Erythroblast (primary cell): ENCODE data around the gene PTPRN.
A peak's percentile ranks its signal among the peaks of the same experiment; 100 is the strongest.
"Not testable (repeated sequence)": the region's sequence is repeated elsewhere in the genome, so short reads cannot be mapped to it uniquely, and the experiment has no call there.

Source experiments
- DNase-seq, 2 experiments: peaks; one replicate each; lab custom pipeline; 2025; lab: John Stamatoyannopoulos, UW
- GATA1 ChIP-seq: IDR thresholded peaks from 2 replicates; pipeline ENCODE4 v1.6.1; 2011; ENCODE audit warnings: low read depth, mild to moderate bottlenecking, control low read depth, low read length, moderate library complexity
- POLR2A ChIP-seq: IDR thresholded peaks from 2 replicates; pipeline ENCODE4 v1.6.1; 2011; ENCODE audit warnings: mild to moderate bottlenecking, low read length

The PTPRN gene

DNA sequence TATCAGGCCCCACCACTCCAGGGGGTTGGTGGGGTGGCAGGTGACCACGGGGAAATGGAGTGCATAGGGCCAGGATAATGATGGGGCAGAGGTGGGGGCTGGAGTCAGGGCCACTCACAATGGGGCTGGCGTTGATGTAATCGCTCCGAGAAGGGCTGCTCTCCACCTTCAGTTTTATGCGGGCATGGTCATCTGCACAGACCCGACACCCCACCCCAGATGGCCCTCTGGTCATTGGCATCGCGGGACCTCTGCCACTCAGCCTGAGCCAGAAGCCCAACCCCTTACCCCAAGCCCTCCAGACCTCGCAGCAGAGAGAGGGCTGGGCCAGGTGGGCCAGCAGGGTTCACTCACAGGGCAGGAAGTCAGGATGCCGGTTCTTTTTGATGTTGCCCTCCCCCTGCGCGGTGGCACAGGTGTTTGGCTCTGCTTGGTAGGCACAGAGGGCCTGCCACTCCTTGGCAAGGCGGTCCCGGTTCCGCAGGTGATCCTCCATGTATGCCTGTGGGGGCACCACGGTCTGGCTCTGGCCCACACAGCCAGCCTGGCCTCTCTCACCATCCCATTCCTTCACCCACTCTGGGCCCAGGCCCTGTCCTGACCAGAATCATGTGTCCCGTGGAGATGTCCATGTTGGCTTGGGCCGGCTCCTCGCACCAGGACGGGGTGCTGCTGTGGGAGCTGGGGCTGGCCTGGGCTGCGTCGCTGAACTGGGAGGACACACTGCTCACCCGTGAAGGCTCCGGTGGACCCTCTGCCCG is 12.4 kb downstream of the PTPRN start:
- TF ChIP-seq POLR2A (no peak), GATA1 (no peak)
- no peak for DNase-seq

DNA sequence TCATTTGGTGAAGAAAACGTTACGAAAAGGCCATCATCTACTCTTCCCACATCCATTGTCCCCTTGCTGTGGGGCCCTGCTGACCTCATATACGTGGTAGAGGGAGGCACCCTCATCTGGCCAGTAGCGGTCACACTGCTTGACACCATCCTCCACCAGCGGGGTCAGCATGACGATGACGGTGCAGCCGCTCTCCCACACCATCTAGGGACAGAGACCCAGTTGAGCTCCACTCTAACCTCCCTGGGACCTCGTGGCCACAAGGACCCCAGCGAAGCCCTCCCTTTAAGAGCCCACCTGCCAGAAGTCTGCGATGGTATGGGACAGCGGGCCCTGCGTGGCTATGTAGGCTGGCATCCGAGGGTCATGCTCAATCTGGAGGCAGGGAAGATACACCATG is 13.1 kb downstream of the PTPRN start:
- no peak for DNase-seq
- TF ChIP-seq GATA1 (no peak), POLR2A (no peak)

GRCh38 chr2:219294356-219295351 is 14.5 kb downstream of the PTPRN start:
- TF ChIP-seq POLR2A: peak; percentile 82
- no peak for TF ChIP-seq GATA1

DNA sequence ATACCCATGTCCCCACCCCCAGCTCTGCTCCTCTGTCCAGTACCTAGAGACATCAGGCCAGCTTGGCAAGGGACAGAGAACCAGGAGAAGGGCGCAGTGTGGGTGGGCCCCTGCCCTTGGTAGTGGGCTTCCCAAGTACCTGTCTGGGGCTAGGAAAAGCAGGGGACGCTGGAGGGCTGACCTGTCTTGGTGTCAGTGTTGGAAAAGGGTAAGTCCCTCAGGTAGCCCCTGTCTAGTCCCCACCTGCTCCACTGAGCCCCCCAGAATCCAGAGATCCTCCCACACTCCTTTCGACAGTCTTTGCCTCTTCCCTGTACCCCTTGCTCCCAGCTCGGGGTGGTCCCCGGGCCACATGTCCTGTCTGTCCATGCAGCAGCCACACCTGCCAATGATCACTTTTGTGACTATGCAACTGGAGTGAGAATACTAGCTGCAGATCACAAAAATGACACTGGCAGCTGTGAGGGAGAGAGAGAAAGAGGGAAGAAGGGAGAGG is 15.4 kb downstream of the PTPRN start:
- TF ChIP-seq GATA1: no peak
- no peak for TF ChIP-seq POLR2A
- no peak for DNase-seq

More at GRCh38 chr2:219294356-219295351, 14.5 kb downstream of the PTPRN start:
- peak; percentile 91 to 96 for DNase-seq

DNA sequence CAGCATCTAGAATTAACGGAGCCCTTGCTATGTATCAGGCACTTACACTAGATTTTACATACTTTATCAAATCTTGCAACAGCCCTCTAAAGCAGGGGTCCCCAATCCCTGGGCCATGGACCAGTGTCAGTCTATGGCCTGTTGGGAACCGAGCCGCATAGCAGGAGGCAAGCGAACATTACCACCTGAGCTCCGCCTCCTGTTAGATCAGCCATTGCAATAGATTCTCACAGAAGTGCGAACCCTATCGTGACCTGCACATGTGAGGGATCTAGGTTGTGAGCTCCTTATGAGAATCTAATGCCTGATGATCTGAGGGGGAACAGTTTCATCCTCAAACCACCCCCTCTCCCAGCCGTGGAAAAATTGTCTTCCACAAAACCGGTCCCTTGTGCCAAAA is 16.6 kb downstream of the PTPRN start:
- TF ChIP-seq GATA1: no peak
- no peak for TF ChIP-seq POLR2A
- no peak for DNase-seq

GRCh38 chr2:219291910-219292490 is 17.2 kb downstream of the PTPRN start:
- TF ChIP-seq GATA1 (no peak), POLR2A (no peak)

GRCh38 chr2:219291394-219291793 is 17.8 kb downstream of the PTPRN start:
- DNase-seq: no peak
- no peak for TF ChIP-seq POLR2A
- no peak for TF ChIP-seq GATA1

More at GRCh38 chr2:219291910-219292490, 17.2 kb downstream of the PTPRN start:
- no peak for DNase-seq

DNA sequence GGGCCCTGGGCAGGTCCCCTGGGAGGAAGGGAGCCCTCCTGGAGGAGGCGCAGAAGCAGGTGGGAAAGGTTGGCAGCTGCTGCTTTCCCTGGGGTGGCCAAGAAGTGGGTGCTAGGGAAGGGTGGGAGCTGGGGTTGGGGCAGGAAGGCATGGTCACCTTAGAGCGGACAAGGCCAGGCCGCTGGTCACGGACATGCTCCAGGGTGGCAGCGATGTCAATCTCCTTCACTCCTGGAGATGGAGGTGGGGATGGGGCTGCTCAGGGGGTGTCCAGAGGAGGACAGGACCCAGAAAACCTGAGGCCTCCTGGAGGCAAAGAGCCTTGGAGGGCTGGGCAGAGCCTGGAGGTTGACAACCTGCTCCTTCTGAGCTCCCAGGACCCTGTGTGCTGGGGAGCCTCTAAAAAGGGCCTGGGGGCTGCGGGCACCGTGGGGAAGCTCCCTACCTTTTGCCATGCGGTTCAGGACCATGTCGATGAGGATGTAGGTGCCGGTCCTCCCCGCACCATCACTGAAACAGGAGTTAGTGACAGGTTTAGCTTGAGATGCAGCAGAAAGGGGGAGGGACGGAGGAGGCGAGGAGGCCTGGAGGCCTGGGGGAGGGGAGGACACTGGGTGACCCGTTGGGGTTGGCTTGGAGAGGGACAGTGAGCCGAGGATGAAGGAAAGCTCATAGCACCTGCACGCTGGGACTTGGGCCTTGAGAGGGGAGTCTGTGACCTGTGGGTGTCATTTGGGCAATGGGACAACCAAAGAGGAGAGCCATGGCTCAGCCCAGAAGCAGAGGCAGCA is 18.6 kb downstream of the PTPRN start:
- DNase-seq: no peak
- no peak for TF ChIP-seq POLR2A

GRCh38 chr2:219289537-219290361 is 19.5 kb downstream of the PTPRN start:
- DNase-seq: peak; percentile 89 to 95

GRCh38 chr2:219289195-219289536 is 20.0 kb downstream of the PTPRN start:
- no peak for DNase-seq
- no peak for TF ChIP-seq GATA1
- TF ChIP-seq POLR2A: no peak

More at GRCh38 chr2:219289537-219290361, 19.5 kb downstream of the PTPRN start:
- TF ChIP-seq POLR2A (no peak), GATA1 (no peak)

- DNase-seq: peak; percentile 62 to 68
- TF ChIP-seq POLR2A (no peak), GATA1 (no peak)
These were observed 21.5 kb downstream of the PTPRN start for GRCh38 chr2:219287580-219288265.

DNA sequence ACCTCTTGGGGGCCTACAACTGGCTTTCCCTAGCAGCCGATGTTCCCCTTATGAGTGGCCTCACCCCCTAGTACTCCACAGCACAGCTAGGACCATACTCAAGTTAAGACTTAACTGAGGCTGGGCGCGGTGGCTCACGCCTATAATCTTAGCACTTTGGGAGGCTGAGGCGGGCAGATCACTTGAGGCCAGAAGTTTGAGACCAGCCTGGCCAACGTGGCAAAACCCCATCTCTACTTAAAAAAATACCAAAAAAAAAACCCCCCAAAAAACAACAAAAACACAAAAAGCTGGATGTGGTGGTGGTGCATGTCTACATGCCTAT is 22.1 kb downstream of the PTPRN start:
- DNase-seq: not testable (repeated sequence)
